Testis (tissue), 3 donors: ENCODE results near the gene NUDT14. TPM values are rescaled to one million over a fixed set of nuclear protein-coding genes. Genes with fewer than 3 reads are reported as not detected.

Experiments
- DNase-seq: peaks from one replicate; pipeline ENCODE4 v3.0.0-alpha.2; 2019
- H3K27ac ChIP-seq, 2 donors: fragments of 200-600 bp; sonication (generic); one replicate each; pipeline ENCODE4 v1.5.1; 2019
- H3K27me3 ChIP-seq: fragments of 200-600 bp; sonication (generic); one replicate; pipeline ENCODE4 v1.5.1; 2019
- H3K36me3 ChIP-seq: fragments of 200-600 bp; sonication (generic); one replicate; pipeline ENCODE4 v1.5.1; 2017; ENCODE audit warnings: low read depth; ENCODE audit errors: missing control alignments
- H3K4me1 ChIP-seq: fragments of 200-600 bp; sonication (generic); one replicate; pipeline ENCODE4 v1.5.1; 2019
- H3K4me3 ChIP-seq, 2 donors: fragments of 200-600 bp; sonication (generic); one replicate each; pipeline ENCODE4 v1.5.1; 2017 to 2019
- H3K9me3 ChIP-seq: fragments of 200-600 bp; sonication (generic); one replicate; pipeline ENCODE4 v1.5.1; 2017
- POLR2A ChIP-seq: fragments of 450-650 bp; IDR thresholded peaks from one replicate; pipeline ENCODE4 v1.6.1; 2017; ENCODE audit warnings: antibody characterized with exemption, mild to moderate bottlenecking, moderate library complexity
- WGBS, 2 donors: methylation state at CpG; one replicate each; pipeline ENCODE4 v1.1.5; 2018; 5-methylcytosine and 5-hydroxymethylcytosine counted together
- intact Hi-C: fragments of 100-400 bp; cut with DNase I; formaldehyde crosslinking; loops from one replicate; pipeline ENCODE4 v1.15.1; 2023; ENCODE audit warnings: low total_unique reads
- polyA plus RNA-seq: library from polyadenylated mRNA; stranded (reverse); fragments of 350-450 nt; fragmentation: Illumina TruSeq; extraction: RNeasy Lipid Tissue Mini Kit (QIAGEN cat#74804); gene quantifications from one replicate; pipeline ENCODE4 v1.2.3, GENCODE V29; 2014; ENCODE audit warnings: low read depth, low replicate concordance; ENCODE audit not compliant: insufficient read depth
- total RNA-seq, 2 donors: library from RNA; depleted of rRNA; stranded (reverse); fragments of >200 nt; gene quantifications; one replicate each; pipeline ENCODE4 v1.2.3, GENCODE V29; 2016
- TF ChIP-seq, protein P1 (sequence below), 3 experiments: fragments of 450-650 bp in 2 of 3; fragments of 200-600 bp in 1 of 3; sonication (generic) in 1 of 3; IDR thresholded peaks; one replicate each; pipeline ENCODE4 v1.5.1; 2016 to 2019; ENCODE audit warnings: antibody characterized with exemption in 3 of 3, mild to moderate bottlenecking in 2 of 3, moderate library complexity in 1 of 3

Gene NUDT14
- total and polyA plus RNA-seq, 3 donors from 2014 or later = 22.0 to 40.0 (median 28.1) TPM

GRCh38 chr14:105139212-105139825 lies 41.8 kb downstream of the NUDT14 start:
- DNase-seq = no peak
- no peaks in the 10 kb centered on the region for H3K4me1 ChIP-seq
- H3K27me3 ChIP-seq = no peaks in the 10 kb centered on the region
- intact Hi-C loops = no loop called here
- H3K4me3 ChIP-seq = no peak overlapping the region
- 81 to 88% methylated on average over 4 to 10 of the region's 10 CpGs for WGBS, 2 donors
- no peaks in the 10 kb centered on the region for H3K9me3 ChIP-seq
- TF ChIP-seq, protein P1, sequence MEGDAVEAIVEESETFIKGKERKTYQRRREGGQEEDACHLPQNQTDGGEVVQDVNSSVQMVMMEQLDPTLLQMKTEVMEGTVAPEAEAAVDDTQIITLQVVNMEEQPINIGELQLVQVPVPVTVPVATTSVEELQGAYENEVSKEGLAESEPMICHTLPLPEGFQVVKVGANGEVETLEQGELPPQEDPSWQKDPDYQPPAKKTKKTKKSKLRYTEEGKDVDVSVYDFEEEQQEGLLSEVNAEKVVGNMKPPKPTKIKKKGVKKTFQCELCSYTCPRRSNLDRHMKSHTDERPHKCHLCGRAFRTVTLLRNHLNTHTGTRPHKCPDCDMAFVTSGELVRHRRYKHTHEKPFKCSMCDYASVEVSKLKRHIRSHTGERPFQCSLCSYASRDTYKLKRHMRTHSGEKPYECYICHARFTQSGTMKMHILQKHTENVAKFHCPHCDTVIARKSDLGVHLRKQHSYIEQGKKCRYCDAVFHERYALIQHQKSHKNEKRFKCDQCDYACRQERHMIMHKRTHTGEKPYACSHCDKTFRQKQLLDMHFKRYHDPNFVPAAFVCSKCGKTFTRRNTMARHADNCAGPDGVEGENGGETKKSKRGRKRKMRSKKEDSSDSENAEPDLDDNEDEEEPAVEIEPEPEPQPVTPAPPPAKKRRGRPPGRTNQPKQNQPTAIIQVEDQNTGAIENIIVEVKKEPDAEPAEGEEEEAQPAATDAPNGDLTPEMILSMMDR (IDR thresholded peaks at IDR 0.05) = no peak
- no peak for TF ChIP-seq POLR2A
- no peak overlapping the region for H3K27ac ChIP-seq
- H3K36me3 ChIP-seq = no peaks in the 10 kb centered on the region

GRCh38 chr14:105138551-105139111 lies 42.5 kb downstream of the NUDT14 start:
- WGBS, 2 donors = 96 to 98% methylated on average over 11 to 14 of the region's 15 CpGs
- no peaks in the 10 kb centered on the region for H3K36me3 ChIP-seq

GRCh38 chr14:105138021-105138541 lies 43.0 kb downstream of the NUDT14 start:
- H3K27ac ChIP-seq = no peak overlapping the region
- TF ChIP-seq, protein P1 (IDR thresholded peaks at IDR 0.05) = no peak
- DNase-seq = no peak
- no peak overlapping the region for H3K4me3 ChIP-seq
- H3K9me3 ChIP-seq = no peaks in the 10 kb centered on the region
- H3K36me3 ChIP-seq = no peaks in the 10 kb centered on the region
- H3K4me1 ChIP-seq = no peaks in the 10 kb centered on the region
- no peaks in the 10 kb centered on the region for H3K27me3 ChIP-seq
- intact Hi-C loops = no loop called here
- whole genome bisulfite sequencing, 2 donors = 96% methylated on average over 19 of the region's 19 CpGs; no CpG with 5 or more reads in 1 of the 2 donors

More at GRCh38 chr14:105138551-105139111, 42.5 kb downstream of the NUDT14 start:
- Histone ChIP-seq H3K4me1 (no peaks in the 10 kb centered on the region), H3K27me3 (no peaks in the 10 kb centered on the region), H3K9me3 (no peaks in the 10 kb centered on the region), H3K27ac (no peak overlapping the region), H3K4me3 (no peak overlapping the region)
- intact Hi-C loops = no loop called here
- DNase-seq = no peak
- TF ChIP-seq, protein P1 (IDR thresholded peaks at IDR 0.05) = no peak
- TF ChIP-seq POLR2A = no peak

DNA sequence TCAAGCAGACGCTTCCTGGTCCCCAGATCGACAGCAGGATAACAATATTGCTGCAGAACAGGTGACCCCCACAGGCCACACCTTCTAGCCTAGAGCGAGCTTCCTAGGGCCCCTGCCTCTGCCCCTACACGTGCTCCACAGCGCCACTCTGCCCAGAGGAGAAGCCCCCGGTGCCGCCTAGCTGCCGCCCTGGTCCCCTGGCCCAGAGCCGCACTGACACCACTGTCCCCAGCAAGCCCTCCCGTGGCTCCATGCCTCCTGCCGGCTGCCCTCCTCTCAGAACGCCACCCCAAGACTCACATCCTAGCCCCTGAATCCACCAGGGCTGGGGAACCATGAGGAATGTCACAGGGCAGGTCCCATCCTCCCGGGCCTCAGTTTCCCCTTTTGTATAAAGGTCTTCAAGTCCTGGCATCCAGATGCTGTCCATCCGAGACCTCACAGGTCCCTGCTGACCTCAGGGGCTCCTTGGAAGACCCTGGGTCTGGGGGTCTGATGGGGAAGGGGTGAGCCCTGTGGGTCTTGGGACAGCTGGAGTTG lies 43.6 kb downstream of the NUDT14 start:
- no peaks in the 10 kb centered on the region for H3K27me3 ChIP-seq
- TF ChIP-seq, protein P1 (IDR thresholded peaks at IDR 0.05) = no peak
- no peak for TF ChIP-seq POLR2A
- H3K4me3 ChIP-seq = no peak overlapping the region
- H3K27ac ChIP-seq = no peak overlapping the region
- 77 to 89% methylated on average over 14 of the region's 14 CpGs for WGBS, 2 donors
- no peak for DNase-seq
- H3K36me3 ChIP-seq = no peaks in the 10 kb centered on the region
- H3K4me1 ChIP-seq = no peaks in the 10 kb centered on the region
- H3K9me3 ChIP-seq = no peaks in the 10 kb centered on the region
- intact Hi-C loops = no loop called here
